ENCODE data around the gene KRTAP9-3.
"Not testable (repeated sequence)": the region's sequence is repeated elsewhere in the genome, so short reads cannot be mapped to it uniquely, and the experiment has no call there.

The KRTAP9-3 gene

GRCh38 chr17:41226598-41227095 lies 5.6 kb upstream of the KRTAP9-3 start, which contains the start of gene KRTAP9-2:
KRTAP9-2 (plus strand) TSS chr17:41226648; CDS start chr17:41226655, 7 bp downstream.
- not testable (repeated sequence) for TF ChIP-seq POLR2AphosphoS5 (IDR thresholded peaks at IDR 0.05; ENCODE audit: low read depth, low read length); FOXP2 (optimal IDR thresholded peaks at IDR 0.05; ENCODE audit: borderline replicate concordance, extremely low read depth, extremely low read length, insufficient read depth); TAF1 (IDR thresholded peaks at IDR 0.05; ENCODE audit: borderline replicate concordance, insufficient read depth, low read length)

- TF ChIP-seq FOXP2 (optimal IDR thresholded peaks at IDR 0.05; ENCODE audit: borderline replicate concordance, extremely low read depth, extremely low read length, insufficient read depth) (no peak), SIN3A (IDR thresholded peaks at IDR 0.05; ENCODE audit: borderline replicate concordance, insufficient read depth, low read length) (no peak), POLR2AphosphoS5 (IDR thresholded peaks at IDR 0.05; ENCODE audit: low read depth, low read length) (no peak), REST (IDR thresholded peaks at IDR 0.05; ENCODE audit: insufficient read depth in 1 of 2, low read depth in 2 of 2, low read length in 2 of 2) (no peak), TAF1 (IDR thresholded peaks at IDR 0.05; ENCODE audit: borderline replicate concordance, insufficient read depth, low read length) (no peak)
Observed at GRCh38 chr17:41230094-41230493, 2.2 kb upstream of the KRTAP9-3 start.

DNA sequence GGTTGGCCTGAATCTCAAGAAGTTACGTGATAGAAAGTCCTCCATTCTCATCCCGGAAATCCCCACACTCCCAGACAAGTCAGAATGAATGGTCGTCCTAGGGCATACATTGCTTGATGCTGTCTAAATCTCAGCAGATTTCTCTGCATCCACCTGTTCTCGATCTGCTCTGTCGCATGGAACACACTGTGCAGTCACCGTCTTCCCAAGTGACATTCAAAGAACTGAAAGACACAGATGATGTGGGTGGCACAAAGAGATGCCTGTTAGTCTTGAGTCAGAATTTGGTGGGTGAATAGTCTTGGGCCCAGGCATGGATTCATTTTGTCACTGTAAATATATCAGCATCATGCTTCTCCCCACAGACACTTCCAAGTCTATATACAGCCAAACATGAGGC lies 518 bp upstream of the KRTAP9-3 start:
- no peak for TF ChIP-seq FOXP2 (optimal IDR thresholded peaks at IDR 0.05; ENCODE audit: borderline replicate concordance, extremely low read depth, extremely low read length, insufficient read depth)
- TF ChIP-seq TAF1 (IDR thresholded peaks at IDR 0.05; ENCODE audit: borderline replicate concordance, insufficient read depth, low read length) = no peak
- no peak for TF ChIP-seq REST (IDR thresholded peaks at IDR 0.05; ENCODE audit: insufficient read depth in 1 of 2, low read depth in 2 of 2, low read length in 2 of 2)
- no peak for TF ChIP-seq POLR2AphosphoS5 (IDR thresholded peaks at IDR 0.05; ENCODE audit: low read depth, low read length)
- no peak for TF ChIP-seq SIN3A (IDR thresholded peaks at IDR 0.05; ENCODE audit: borderline replicate concordance, insufficient read depth, low read length)

DNA sequence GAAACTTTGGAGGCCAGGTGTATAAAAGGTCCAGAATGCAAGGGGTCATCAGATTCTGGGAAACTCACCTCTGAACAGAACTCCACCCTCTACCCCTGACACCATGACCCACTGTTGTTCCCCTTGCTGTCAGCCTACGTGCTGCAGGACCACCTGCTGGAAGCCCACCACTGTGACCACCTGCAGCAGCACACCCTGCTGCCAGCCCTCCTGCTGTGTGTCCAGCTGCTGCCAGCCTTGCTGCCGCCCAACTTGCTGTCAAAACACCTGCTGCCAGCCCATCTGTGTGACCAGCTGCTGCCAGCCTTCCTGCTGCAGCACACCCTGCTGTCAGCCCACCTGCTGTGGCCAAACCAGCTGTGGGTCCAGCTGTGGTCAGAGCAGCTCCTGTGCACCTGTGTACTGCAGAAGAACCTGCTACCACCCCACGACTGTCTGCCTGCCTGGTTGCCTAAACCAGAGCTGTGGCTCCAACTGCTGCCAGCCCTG lies 5.7 kb downstream of the KRTAP9-3 start, which contains the start of gene KRTAP9-8:
KRTAP9-8 (plus strand) TSS at position 51 of the 489 bp plus-strand sequence; CDS start at position 104, 53 bp downstream.
- TF ChIP-seq REST (IDR thresholded peaks at IDR 0.05; ENCODE audit: insufficient read depth in 1 of 2, low read depth in 2 of 2, low read length in 2 of 2); TAF1 (IDR thresholded peaks at IDR 0.05; ENCODE audit: borderline replicate concordance, insufficient read depth, low read length); FOXP2 (optimal IDR thresholded peaks at IDR 0.05; ENCODE audit: borderline replicate concordance, extremely low read depth, extremely low read length, insufficient read depth): not testable (repeated sequence)

GRCh38 chr17:41249637-41250240 lies 17.5 kb downstream of the KRTAP9-3 start, which contains the start of gene KRTAP9-4:
KRTAP9-4 (plus strand) TSS chr17:41249687; CDS start chr17:41249721, 34 bp downstream.
- TF ChIP-seq TAF1 (IDR thresholded peaks at IDR 0.05; ENCODE audit: borderline replicate concordance, insufficient read depth, low read length); FOXP2 (optimal IDR thresholded peaks at IDR 0.05; ENCODE audit: borderline replicate concordance, extremely low read depth, extremely low read length, insufficient read depth); SIN3A (IDR thresholded peaks at IDR 0.05; ENCODE audit: borderline replicate concordance, insufficient read depth, low read length): not testable (repeated sequence)

DNA sequence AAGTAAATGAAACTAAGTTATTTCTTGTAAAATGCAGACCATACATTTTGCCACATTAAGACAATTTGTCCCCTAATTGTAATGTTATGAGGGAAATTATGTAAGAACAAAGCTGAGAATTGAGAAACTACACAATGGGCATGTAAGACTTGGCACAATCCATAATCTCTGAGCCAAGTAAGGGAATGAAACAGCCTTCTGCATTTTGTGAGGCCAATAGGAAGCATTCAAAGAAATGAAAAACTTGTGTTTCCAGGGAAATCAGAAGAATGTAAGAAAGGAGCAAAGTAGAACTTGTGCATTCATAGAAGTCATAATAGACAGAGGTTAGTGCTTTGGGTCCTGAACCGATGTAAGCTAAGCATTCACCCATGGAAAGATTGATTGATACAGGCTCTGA lies 19.0 kb downstream of the KRTAP9-3 start:
- no peak for TF ChIP-seq TAF1 (IDR thresholded peaks at IDR 0.05; ENCODE audit: borderline replicate concordance, insufficient read depth, low read length)
- TF ChIP-seq FOXP2 (optimal IDR thresholded peaks at IDR 0.05; ENCODE audit: borderline replicate concordance, extremely low read depth, extremely low read length, insufficient read depth) = no peak
- no peak for TF ChIP-seq POLR2AphosphoS5 (IDR thresholded peaks at IDR 0.05; ENCODE audit: low read depth, low read length)
- no peak for TF ChIP-seq REST (IDR thresholded peaks at IDR 0.05; ENCODE audit: insufficient read depth in 1 of 2, low read depth in 2 of 2, low read length in 2 of 2)
- TF ChIP-seq SIN3A (IDR thresholded peaks at IDR 0.05; ENCODE audit: borderline replicate concordance, insufficient read depth, low read length) = no peak

All from PFSK-1 (cell line).